Measurements from ENCODE around the gene EPHA5.

Gene EPHA5

DNA sequence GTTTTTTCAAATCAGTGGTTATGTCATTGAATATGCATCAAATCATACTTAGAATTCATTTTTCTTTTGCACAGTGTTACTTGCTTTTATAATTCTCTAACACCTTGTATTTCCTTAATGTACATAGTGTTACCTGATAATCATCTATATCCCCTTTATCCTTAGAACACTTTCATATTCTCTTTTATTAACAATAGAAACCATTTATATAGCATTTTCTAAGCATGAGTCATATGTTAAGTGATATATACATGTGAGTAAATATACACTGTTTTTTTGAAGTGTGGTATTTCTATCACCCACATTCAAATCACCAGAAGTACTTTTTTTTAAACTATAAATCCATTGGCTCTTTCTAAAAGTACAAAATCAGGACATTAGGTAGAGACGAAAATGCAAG lies 15.3 kb downstream of the EPHA5 start:
- Histone ChIP-seq H3K4me1 (ENCODE audit: control insufficient read depth, insufficient read depth, low read length) (peaks cover 12% of the 10 kb centered on the region), H3K4me3 (ENCODE audit: low read depth, low read length) (no peak overlapping the region), H3K9me3 (ENCODE audit: control insufficient read depth, insufficient read depth, low read depth, low read length) (no peaks in the 10 kb centered on the region), H3K27ac (ENCODE audit: extremely low read depth, low read depth, low read length) (no peak overlapping the region), H3K36me3 (ENCODE audit: control insufficient read depth in 2 of 2, insufficient read depth in 1 of 2, low read length in 2 of 2) (no peaks in the 10 kb centered on the region)
- ChIA-PET POLR2A (no interaction called here), CTCF (no interaction called here)
- TF ChIP-seq ZNF48 (tag by site-specific recombination; IDR thresholded peaks at IDR 0.05): no peak
- TF ChIP-seq, protein P1, sequence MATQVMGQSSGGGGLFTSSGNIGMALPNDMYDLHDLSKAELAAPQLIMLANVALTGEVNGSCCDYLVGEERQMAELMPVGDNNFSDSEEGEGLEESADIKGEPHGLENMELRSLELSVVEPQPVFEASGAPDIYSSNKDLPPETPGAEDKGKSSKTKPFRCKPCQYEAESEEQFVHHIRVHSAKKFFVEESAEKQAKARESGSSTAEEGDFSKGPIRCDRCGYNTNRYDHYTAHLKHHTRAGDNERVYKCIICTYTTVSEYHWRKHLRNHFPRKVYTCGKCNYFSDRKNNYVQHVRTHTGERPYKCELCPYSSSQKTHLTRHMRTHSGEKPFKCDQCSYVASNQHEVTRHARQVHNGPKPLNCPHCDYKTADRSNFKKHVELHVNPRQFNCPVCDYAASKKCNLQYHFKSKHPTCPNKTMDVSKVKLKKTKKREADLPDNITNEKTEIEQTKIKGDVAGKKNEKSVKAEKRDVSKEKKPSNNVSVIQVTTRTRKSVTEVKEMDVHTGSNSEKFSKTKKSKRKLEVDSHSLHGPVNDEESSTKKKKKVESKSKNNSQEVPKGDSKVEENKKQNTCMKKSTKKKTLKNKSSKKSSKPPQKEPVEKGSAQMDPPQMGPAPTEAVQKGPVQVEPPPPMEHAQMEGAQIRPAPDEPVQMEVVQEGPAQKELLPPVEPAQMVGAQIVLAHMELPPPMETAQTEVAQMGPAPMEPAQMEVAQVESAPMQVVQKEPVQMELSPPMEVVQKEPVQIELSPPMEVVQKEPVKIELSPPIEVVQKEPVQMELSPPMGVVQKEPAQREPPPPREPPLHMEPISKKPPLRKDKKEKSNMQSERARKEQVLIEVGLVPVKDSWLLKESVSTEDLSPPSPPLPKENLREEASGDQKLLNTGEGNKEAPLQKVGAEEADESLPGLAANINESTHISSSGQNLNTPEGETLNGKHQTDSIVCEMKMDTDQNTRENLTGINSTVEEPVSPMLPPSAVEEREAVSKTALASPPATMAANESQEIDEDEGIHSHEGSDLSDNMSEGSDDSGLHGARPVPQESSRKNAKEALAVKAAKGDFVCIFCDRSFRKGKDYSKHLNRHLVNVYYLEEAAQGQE (tag by site-specific recombination; IDR thresholded peaks at IDR 0.05): no peak
- no peak for TF ChIP-seq HOXD13 (CRISPR knock-in tag; IDR thresholded peaks at IDR 0.05; ENCODE audit: borderline replicate concordance)
- TF ChIP-seq, protein P2, sequence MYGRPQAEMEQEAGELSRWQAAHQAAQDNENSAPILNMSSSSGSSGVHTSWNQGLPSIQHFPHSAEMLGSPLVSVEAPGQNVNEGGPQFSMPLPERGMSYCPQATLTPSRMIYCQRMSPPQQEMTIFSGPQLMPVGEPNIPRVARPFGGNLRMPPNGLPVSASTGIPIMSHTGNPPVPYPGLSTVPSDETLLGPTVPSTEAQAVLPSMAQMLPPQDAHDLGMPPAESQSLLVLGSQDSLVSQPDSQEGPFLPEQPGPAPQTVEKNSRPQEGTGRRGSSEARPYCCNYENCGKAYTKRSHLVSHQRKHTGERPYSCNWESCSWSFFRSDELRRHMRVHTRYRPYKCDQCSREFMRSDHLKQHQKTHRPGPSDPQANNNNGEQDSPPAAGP (tag by site-specific recombination; IDR thresholded peaks at IDR 0.05): no peak
- TF ChIP-seq, protein P3, sequence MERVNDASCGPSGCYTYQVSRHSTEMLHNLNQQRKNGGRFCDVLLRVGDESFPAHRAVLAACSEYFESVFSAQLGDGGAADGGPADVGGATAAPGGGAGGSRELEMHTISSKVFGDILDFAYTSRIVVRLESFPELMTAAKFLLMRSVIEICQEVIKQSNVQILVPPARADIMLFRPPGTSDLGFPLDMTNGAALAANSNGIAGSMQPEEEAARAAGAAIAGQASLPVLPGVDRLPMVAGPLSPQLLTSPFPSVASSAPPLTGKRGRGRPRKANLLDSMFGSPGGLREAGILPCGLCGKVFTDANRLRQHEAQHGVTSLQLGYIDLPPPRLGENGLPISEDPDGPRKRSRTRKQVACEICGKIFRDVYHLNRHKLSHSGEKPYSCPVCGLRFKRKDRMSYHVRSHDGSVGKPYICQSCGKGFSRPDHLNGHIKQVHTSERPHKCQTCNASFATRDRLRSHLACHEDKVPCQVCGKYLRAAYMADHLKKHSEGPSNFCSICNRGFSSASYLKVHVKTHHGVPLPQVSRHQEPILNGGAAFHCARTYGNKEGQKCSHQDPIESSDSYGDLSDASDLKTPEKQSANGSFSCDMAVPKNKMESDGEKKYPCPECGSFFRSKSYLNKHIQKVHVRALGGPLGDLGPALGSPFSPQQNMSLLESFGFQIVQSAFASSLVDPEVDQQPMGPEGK (tag by site-specific recombination; IDR thresholded peaks at IDR 0.05): no peak
- TF ChIP-seq ZFP37 (tag by site-specific recombination; IDR thresholded peaks at IDR 0.05): no peak
- TF ChIP-seq, protein P4, sequence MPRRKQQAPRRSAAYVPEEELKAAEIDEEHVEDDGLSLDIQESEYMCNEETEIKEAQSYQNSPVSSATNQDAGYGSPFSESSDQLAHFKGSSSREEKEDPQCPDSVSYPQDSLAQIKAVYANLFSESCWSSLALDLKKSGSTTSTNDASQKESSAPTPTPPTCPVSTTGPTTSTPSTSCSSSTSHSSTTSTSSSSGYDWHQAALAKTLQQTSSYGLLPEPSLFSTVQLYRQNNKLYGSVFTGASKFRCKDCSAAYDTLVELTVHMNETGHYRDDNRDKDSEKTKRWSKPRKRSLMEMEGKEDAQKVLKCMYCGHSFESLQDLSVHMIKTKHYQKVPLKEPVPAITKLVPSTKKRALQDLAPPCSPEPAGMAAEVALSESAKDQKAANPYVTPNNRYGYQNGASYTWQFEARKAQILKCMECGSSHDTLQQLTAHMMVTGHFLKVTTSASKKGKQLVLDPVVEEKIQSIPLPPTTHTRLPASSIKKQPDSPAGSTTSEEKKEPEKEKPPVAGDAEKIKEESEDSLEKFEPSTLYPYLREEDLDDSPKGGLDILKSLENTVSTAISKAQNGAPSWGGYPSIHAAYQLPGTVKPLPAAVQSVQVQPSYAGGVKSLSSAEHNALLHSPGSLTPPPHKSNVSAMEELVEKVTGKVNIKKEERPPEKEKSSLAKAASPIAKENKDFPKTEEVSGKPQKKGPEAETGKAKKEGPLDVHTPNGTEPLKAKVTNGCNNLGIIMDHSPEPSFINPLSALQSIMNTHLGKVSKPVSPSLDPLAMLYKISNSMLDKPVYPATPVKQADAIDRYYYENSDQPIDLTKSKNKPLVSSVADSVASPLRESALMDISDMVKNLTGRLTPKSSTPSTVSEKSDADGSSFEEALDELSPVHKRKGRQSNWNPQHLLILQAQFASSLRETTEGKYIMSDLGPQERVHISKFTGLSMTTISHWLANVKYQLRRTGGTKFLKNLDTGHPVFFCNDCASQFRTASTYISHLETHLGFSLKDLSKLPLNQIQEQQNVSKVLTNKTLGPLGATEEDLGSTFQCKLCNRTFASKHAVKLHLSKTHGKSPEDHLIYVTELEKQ (tag by site-specific recombination; IDR thresholded peaks at IDR 0.05; ENCODE audit: borderline replicate concordance): no peak
- TF ChIP-seq ZNF114 (tag by site-specific recombination; IDR thresholded peaks at IDR 0.05): no peak
- no peak for TF ChIP-seq MEIS1 (CRISPR knock-in tag; IDR thresholded peaks at IDR 0.05; ENCODE audit: borderline replicate concordance)
- TF ChIP-seq ZNF239 (tag by site-specific recombination; IDR thresholded peaks at IDR 0.05): no peak
- TF ChIP-seq, protein P5, sequence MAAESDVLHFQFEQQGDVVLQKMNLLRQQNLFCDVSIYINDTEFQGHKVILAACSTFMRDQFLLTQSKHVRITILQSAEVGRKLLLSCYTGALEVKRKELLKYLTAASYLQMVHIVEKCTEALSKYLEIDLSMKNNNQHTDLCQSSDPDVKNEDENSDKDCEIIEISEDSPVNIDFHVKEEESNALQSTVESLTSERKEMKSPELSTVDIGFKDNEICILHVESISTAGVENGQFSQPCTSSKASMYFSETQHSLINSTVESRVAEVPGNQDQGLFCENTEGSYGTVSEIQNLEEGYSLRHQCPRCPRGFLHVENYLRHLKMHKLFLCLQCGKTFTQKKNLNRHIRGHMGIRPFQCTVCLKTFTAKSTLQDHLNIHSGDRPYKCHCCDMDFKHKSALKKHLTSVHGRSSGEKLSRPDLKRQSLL (tag by site-specific recombination; IDR thresholded peaks at IDR 0.05): no peak
- TF ChIP-seq ZNF624 (tag by site-specific recombination; IDR thresholded peaks at IDR 0.05): no peak
- no peak for TF ChIP-seq ZNF341 (tag by site-specific recombination; IDR thresholded peaks at IDR 0.05; ENCODE audit: low read depth)
- TF ChIP-seq ZNF354C (tag by site-specific recombination; IDR thresholded peaks at IDR 0.05; ENCODE audit: borderline replicate concordance, low read depth): no peak
- TF ChIP-seq, protein P6, sequence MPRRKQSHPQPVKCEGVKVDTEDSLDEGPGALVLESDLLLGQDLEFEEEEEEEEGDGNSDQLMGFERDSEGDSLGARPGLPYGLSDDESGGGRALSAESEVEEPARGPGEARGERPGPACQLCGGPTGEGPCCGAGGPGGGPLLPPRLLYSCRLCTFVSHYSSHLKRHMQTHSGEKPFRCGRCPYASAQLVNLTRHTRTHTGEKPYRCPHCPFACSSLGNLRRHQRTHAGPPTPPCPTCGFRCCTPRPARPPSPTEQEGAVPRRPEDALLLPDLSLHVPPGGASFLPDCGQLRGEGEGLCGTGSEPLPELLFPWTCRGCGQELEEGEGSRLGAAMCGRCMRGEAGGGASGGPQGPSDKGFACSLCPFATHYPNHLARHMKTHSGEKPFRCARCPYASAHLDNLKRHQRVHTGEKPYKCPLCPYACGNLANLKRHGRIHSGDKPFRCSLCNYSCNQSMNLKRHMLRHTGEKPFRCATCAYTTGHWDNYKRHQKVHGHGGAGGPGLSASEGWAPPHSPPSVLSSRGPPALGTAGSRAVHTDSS (tag by site-specific recombination; IDR thresholded peaks at IDR 0.05): no peak
- TF ChIP-seq ZNF837 (tag by site-specific recombination; IDR thresholded peaks at IDR 0.05): no peak
- TF ChIP-seq BCL11A (tag by site-specific recombination; IDR thresholded peaks at IDR 0.05; ENCODE audit: low read depth): no peak
- no peak for TF ChIP-seq SP3 (tag by site-specific recombination; IDR thresholded peaks at IDR 0.05)
- TF ChIP-seq, protein P7, sequence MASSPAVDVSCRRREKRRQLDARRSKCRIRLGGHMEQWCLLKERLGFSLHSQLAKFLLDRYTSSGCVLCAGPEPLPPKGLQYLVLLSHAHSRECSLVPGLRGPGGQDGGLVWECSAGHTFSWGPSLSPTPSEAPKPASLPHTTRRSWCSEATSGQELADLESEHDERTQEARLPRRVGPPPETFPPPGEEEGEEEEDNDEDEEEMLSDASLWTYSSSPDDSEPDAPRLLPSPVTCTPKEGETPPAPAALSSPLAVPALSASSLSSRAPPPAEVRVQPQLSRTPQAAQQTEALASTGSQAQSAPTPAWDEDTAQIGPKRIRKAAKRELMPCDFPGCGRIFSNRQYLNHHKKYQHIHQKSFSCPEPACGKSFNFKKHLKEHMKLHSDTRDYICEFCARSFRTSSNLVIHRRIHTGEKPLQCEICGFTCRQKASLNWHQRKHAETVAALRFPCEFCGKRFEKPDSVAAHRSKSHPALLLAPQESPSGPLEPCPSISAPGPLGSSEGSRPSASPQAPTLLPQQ (tag by site-specific recombination; IDR thresholded peaks at IDR 0.05): no peak

Data from HEK293 (cell line).